Body of pancreas (tissue), 4 donors: Measurements from ENCODE around the gene ACTN1. TPM values are rescaled to one million over a fixed set of nuclear protein-coding genes. Genes with fewer than 3 reads are reported as not detected.

ENCODE experiments used
- ATAC-seq: fragments of 150-250 bp; one replicate; pipeline ENCODE4 v1.9.1; 2016
- DNase-seq, 4 donors: peaks; one replicate each; pipeline ENCODE4 v3.0.0-alpha.2; 2019
- H3K27ac ChIP-seq, 4 donors: fragments of 200-600 bp; sonication (generic); 1 replicate in 3 of 4; 2 replicates in 1 of 4; pipeline versions ENCODE4 v1.5.1 to v1.6.1; 2016 to 2019; ENCODE audit warnings: mild to moderate bottlenecking in 1 of 4, mixed read lengths in 1 of 4, moderate library complexity in 1 of 4
- H3K27me3 ChIP-seq, 2 donors: fragments of 200-600 bp; sonication (generic); one replicate each; pipeline ENCODE4 v1.6.0; 2016; ENCODE audit warnings: mild to moderate bottlenecking in 1 of 2
- H3K36me3 ChIP-seq, 2 donors: fragments of 200-600 bp; sonication (generic); replicated peaks in 1 of 2; 2 replicates each; pipeline ENCODE4 v1.5.1; 2016; ENCODE audit warnings: low read depth in 2 of 2; ENCODE audit not compliant: insufficient read depth in 1 of 2
- H3K4me1 ChIP-seq: fragments of 200-600 bp; sonication (generic); one replicate; pipeline ENCODE4 v1.6.0; 2016
- H3K4me3 ChIP-seq, 2 donors: fragments of 200-600 bp; sonication (generic); 1 replicate in 1 of 2; 2 replicates in 1 of 2; pipeline ENCODE4 v1.5.1; 2016 to 2019
- H3K9me3 ChIP-seq, 3 donors: fragments of 200-600 bp; sonication (generic); 1 replicate in 2 of 3; 2 replicates in 1 of 3; pipeline ENCODE4 v1.5.1; 2016
- CTCF ChIP-seq, 7 experiments: fragments of 450-650 bp in 4 of 7; fragments of 200-600 bp in 3 of 7; sonication (generic) in 3 of 7; IDR thresholded peaks; one replicate each; pipeline ENCODE4 v1.5.1; 2016 to 2019; ENCODE audit warnings: antibody characterized with exemption in 7 of 7
- POLR2A ChIP-seq, 3 donors: fragments of 450-650 bp; IDR thresholded peaks; one replicate each; pipeline ENCODE4 v1.6.1; 2016; ENCODE audit warnings: antibody characterized with exemption in 3 of 3, mild to moderate bottlenecking in 2 of 3
- WGBS, 2 donors: methylation state at CpG; one replicate each; pipeline ENCODE4 v1.1.5; 2017; 5-methylcytosine and 5-hydroxymethylcytosine counted together
- intact Hi-C: fragments of 100-400 bp; cut with DNase I; formaldehyde crosslinking; loops from one replicate; pipeline ENCODE4 v1.15.1; 2023
- total RNA-seq, 2 donors: library from RNA; depleted of rRNA; stranded (reverse); fragments of >200 nt; gene quantifications; one replicate each; pipeline ENCODE4 v1.1.0, GENCODE V29; 2016

ACTN1 gene
- total RNA-seq, 2 donors from 2014 or later: 84.8 to 93.6 TPM

- TF ChIP-seq CTCF (IDR thresholded peaks at IDR 0.05) (no peak), POLR2A (IDR thresholded peaks at IDR 0.05) (no peak)
- ATAC-seq: peak; percentile 45
- peak overlapping the region; percentile 18 to 63 (median 44) for H3K27ac ChIP-seq
- H3K4me1 ChIP-seq: peaks cover 84% of the 10 kb centered on the region
- DNase-seq: peak in 2 of 4 donors; percentile 44 to 48
- no peaks in the 10 kb centered on the region for H3K9me3 ChIP-seq
- no peak overlapping the region for H3K4me3 ChIP-seq
- H3K36me3 ChIP-seq: no peaks in the 10 kb centered on the region
- 38% methylated on average over 3 of the region's 3 CpGs; no CpG with 5 or more reads in 1 of the 2 donors for WGBS, 2 donors
- intact Hi-C loops: no loop called here
- H3K27me3 ChIP-seq: no peaks in the 10 kb centered on the region
Observed at GRCh38 chr14:68966872-68967301, 12.2 kb downstream of the ACTN1 start.

- Histone ChIP-seq H3K4me1 (peaks cover 79% of the 10 kb centered on the region), H3K36me3 (no peaks in the 10 kb centered on the region), H3K27me3 (no peaks in the 10 kb centered on the region), H3K4me3 (no peak overlapping the region), H3K27ac (peak overlapping the region; percentile 42 to 63 (median 51)), H3K9me3 (no peaks in the 10 kb centered on the region)
- TF ChIP-seq POLR2A (IDR thresholded peaks at IDR 0.05) (peak in 1 of 3 donors; percentile 9), CTCF (IDR thresholded peaks at IDR 0.05) (no peak)
- intact Hi-C loops: no loop called here
- peak in 1 of 4 donors; percentile 56 for DNase-seq
- peak; percentile 59 for ATAC-seq
Observed at GRCh38 chr14:68965261-68965761, 13.8 kb downstream of the ACTN1 start.

GRCh38 chr14:68964300-68965093, 14.6 kb downstream of the ACTN1 start:
- no peaks in the 10 kb centered on the region for H3K27me3 ChIP-seq
- 78% methylated on average over 10 to 12 of the region's 12 CpGs for WGBS, 2 donors

GRCh38 chr14:68962681-68963080, 16.4 kb downstream of the ACTN1 start:
- Histone ChIP-seq H3K4me3 (no peak overlapping the region), H3K9me3 (no peaks in the 10 kb centered on the region), H3K4me1 (peaks cover 69% of the 10 kb centered on the region), H3K27ac (no peak overlapping the region), H3K27me3 (no peaks in the 10 kb centered on the region), H3K36me3 (no peaks in the 10 kb centered on the region)
- ATAC-seq (no peak), DNase-seq (no peak)
- 96 to 100% methylated on average over 3 of the region's 3 CpGs for WGBS, 2 donors
- intact Hi-C loops: no loop called here
- no peak for TF ChIP-seq POLR2A (IDR thresholded peaks at IDR 0.05)
- no peak for TF ChIP-seq CTCF (IDR thresholded peaks at IDR 0.05)

More at GRCh38 chr14:68964300-68965093, 14.6 kb downstream of the ACTN1 start:
- ATAC-seq: no peak
- H3K27ac ChIP-seq: peak overlapping the region in 3 of 4 donors; percentile 26 to 63 (median 60)
- intact Hi-C loops: no loop called here
- no peaks in the 10 kb centered on the region for H3K36me3 ChIP-seq
- H3K4me1 ChIP-seq: peaks cover 71% of the 10 kb centered on the region
- TF ChIP-seq POLR2A (IDR thresholded peaks at IDR 0.05): no peak
- TF ChIP-seq CTCF (IDR thresholded peaks at IDR 0.05): no peak
- no peak overlapping the region for H3K4me3 ChIP-seq
- H3K9me3 ChIP-seq: no peaks in the 10 kb centered on the region
- no peak for DNase-seq
